Smooth muscle cell (in vitro differentiated cells): ENCODE measurements around the gene PPP1CA. TPM values are rescaled to one million over a fixed set of nuclear protein-coding genes. Genes with fewer than 3 reads are reported as not detected.

Source experiments
- DNase-seq: peaks from one replicate; lab custom pipeline; 2025; ENCODE audit not compliant: unreplicated experiment; lab: John Stamatoyannopoulos, UW
- H2AFZ ChIP-seq: fragments of 200-600 bp; sonication (generic); 2 replicates; pipeline ENCODE4 v1.6.0; 2016; ENCODE audit warnings: antibody characterized with exemption, low read depth, mild to moderate bottlenecking
- H3F3A ChIP-seq: fragments of 200-600 bp; sonication (generic); 2 replicates; pipeline ENCODE4 v1.6.0; 2017; ENCODE audit warnings: antibody characterized with exemption, low read depth
- H3K27ac ChIP-seq: fragments of 200-600 bp; sonication (generic); 2 replicates; pipeline ENCODE4 v1.5.1; 2016; ENCODE audit warnings: low read depth, mild to moderate bottlenecking
- H3K27me3 ChIP-seq: fragments of 200-600 bp; sonication (generic); 2 replicates; pipeline ENCODE4 v1.6.1; 2016; ENCODE audit warnings: low read depth, mild to moderate bottlenecking
- H3K36me3 ChIP-seq: fragments of 200-600 bp; sonication (generic); 2 replicates; pipeline ENCODE4 v1.5.1; 2016; ENCODE audit warnings: low read depth
- H3K4me1 ChIP-seq: fragments of 200-600 bp; sonication (generic); 2 replicates; pipeline ENCODE4 v1.5.1; 2016; ENCODE audit warnings: low read depth
- H3K4me2 ChIP-seq: fragments of 200-600 bp; sonication (generic); 2 replicates; pipeline ENCODE4 v1.6.0; 2016; ENCODE audit warnings: mild to moderate bottlenecking
- H3K4me3 ChIP-seq: fragments of 200-600 bp; sonication (generic); 2 replicates; pipeline ENCODE4 v1.5.1; 2016; ENCODE audit warnings: mild to moderate bottlenecking
- H3K79me2 ChIP-seq: fragments of 200-600 bp; sonication (generic); 2 replicates; pipeline ENCODE4 v1.6.0; 2016; ENCODE audit warnings: low read depth, mild to moderate bottlenecking
- H3K9ac ChIP-seq: fragments of 200-600 bp; sonication (generic); 2 replicates; pipeline ENCODE4 v1.6.0; 2016; ENCODE audit warnings: low read depth
- H3K9me3 ChIP-seq: fragments of 200-600 bp; sonication (generic); replicated peaks from 2 replicates; pipeline ENCODE4 v1.5.1; 2016; ENCODE audit warnings: low read depth
- H4K20me1 ChIP-seq: fragments of 200-600 bp; sonication (generic); 2 replicates; pipeline ENCODE4 v1.6.0; 2016; ENCODE audit warnings: low read depth
- CTCF ChIP-seq: fragments of 200-600 bp; sonication (generic); IDR thresholded peaks from 2 replicates; pipeline ENCODE4 v1.5.1; 2017; ENCODE audit warnings: borderline replicate concordance, mild to moderate bottlenecking, antibody characterized with exemption; ENCODE audit not compliant: insufficient read depth, poor library complexity, severe bottlenecking
- WGBS: methylation state at CpG from one replicate; pipeline ENCODE4 v1.1.7; 2016; ENCODE audit warnings: low lambda C conversion rate; 5-methylcytosine and 5-hydroxymethylcytosine counted together
- polyA plus RNA-seq: library from polyadenylated mRNA; unstranded; fragments of >200 nt; fragmentation: Nextera tagmentation; extraction: Ambion mirVana; gene quantifications from 2 replicates; pipeline ENCODE4 v1.2.1, GENCODE V29; 2016
- total RNA-seq: library from RNA; depleted of rRNA; stranded (reverse); fragments of >200 nt; gene quantifications from 2 replicates; pipeline ENCODE4 v1.2.3, GENCODE V29; 2014

The PPP1CA gene
- total and polyA plus RNA-seq, 2 experiments from 2014 or later: 123 to 210 TPM

- H3K4me2 ChIP-seq: peak overlapping the region; percentile 100
- no peak overlapping the region for H2AFZ ChIP-seq
- peak; percentile 36 for TF ChIP-seq CTCF
- no peaks in the 10 kb centered on the region for H3K27me3 ChIP-seq
- H3K36me3 ChIP-seq: no peaks in the 10 kb centered on the region
- H3K4me1 ChIP-seq: peaks cover 36% of the 10 kb centered on the region
- peak overlapping the region; percentile 97 for H3K4me3 ChIP-seq
- H3K79me2 ChIP-seq: peaks cover 3% of the 10 kb centered on the region
- WGBS: 52% methylated on average over 7 of the region's 8 CpGs
- H3K9ac ChIP-seq: no peak overlapping the region
- peaks cover 57% of the 10 kb centered on the region for H4K20me1 ChIP-seq
- no peak overlapping the region for H3K27ac ChIP-seq
- no peak for DNase-seq
- no peaks in the 10 kb centered on the region for H3K9me3 ChIP-seq
- no peaks in the 10 kb centered on the region for H3F3A ChIP-seq
Observed at GRCh38 chr11:67371189-67371910, 30.3 kb downstream of the PPP1CA start.

- 45% methylated on average over 11 of the region's 14 CpGs for WGBS
- Histone ChIP-seq H3K9ac (no peak overlapping the region), H4K20me1 (peaks cover 62% of the 10 kb centered on the region), H3F3A (no peaks in the 10 kb centered on the region), H3K4me2 (peak overlapping the region; percentile 100), H2AFZ (no peak overlapping the region), H3K27ac (peak overlapping the region; percentile 60), H3K4me1 (peaks cover 29% of the 10 kb centered on the region), H3K4me3 (peak overlapping the region; percentile 30), H3K9me3 (no peaks in the 10 kb centered on the region), H3K27me3 (no peaks in the 10 kb centered on the region), H3K36me3 (no peaks in the 10 kb centered on the region), H3K79me2 (peaks cover 3% of the 10 kb centered on the region)
- DNase-seq: no peak
- no peak for TF ChIP-seq CTCF
Observed at GRCh38 chr11:67370351-67371076, 31.1 kb downstream of the PPP1CA start.

- Histone ChIP-seq H3K27ac (peak overlapping the region; percentile 60), H3K36me3 (no peaks in the 10 kb centered on the region), H3K4me3 (no peak overlapping the region), H3K9me3 (no peaks in the 10 kb centered on the region), H4K20me1 (peaks cover 63% of the 10 kb centered on the region), H2AFZ (no peak overlapping the region), H3K4me2 (peak overlapping the region; percentile 100), H3K27me3 (no peaks in the 10 kb centered on the region), H3K4me1 (peaks cover 25% of the 10 kb centered on the region), H3F3A (no peaks in the 10 kb centered on the region), H3K79me2 (peaks cover 3% of the 10 kb centered on the region), H3K9ac (no peak overlapping the region)
- 32% methylated on average over 12 of the region's 12 CpGs for whole genome bisulfite sequencing
- no peak for DNase-seq
- TF ChIP-seq CTCF: no peak
Observed at GRCh38 chr11:67369801-67370284, 31.8 kb downstream of the PPP1CA start.
